Activated CD4-positive, alpha-beta T cell treated with anti-CD3 and anti-CD28 coated beads, Interleukin-2, Interleukin-4, amounts not matched to agents 100 ng/mL and 50 ng/mL, durations not matched to agents 16 hours and 8 hours (primary cell): ENCODE results near the gene CRB2.

Source experiments
- DNase-seq: peaks from one replicate; pipeline ENCODE4 v3.0.0-alpha.2; 2020; ENCODE audit warnings: low spot score

CRB2 gene

GRCh38 chr9:123421801-123422455, 65.9 kb downstream of the CRB2 start:
- DNase-seq, result no peak

DNA sequence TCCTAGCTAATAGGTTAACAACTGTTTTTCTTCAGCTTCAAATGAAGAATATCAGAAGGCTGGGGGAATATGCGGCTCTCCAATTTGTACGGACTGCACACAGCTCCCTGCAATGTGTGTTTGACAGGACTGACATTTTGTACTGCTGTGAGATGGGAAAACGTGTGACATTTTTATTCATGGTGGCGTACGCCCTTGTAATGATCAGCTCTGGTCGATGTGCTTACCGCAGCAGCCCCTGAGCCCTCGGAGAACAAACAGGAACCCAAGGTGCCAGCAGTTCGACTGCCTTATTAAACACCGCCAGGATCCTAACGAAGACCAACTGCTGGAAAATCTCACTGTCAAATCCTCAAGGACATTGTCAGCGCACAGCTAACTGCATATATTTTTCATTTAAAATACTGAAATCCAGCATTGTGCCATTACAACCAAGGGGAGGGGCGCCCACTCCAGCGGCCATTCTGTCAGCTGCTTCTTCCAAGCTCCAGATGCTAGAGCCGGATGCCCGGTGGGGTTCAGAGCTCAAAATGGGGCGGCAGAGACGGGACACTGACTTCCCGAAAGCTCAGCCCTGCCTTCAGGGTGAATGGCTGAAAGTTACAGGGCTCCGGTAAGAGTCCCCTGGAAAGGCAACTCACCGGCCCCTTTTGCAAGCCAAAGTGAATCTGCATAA, 66.8 kb downstream of the CRB2 start:
- DNase-seq, result no peak

GRCh38 chr9:123423311-123423640, 67.3 kb downstream of the CRB2 start:
- DNase-seq, result no peak

- no peak for DNase-seq
Measured at GRCh38 chr9:123424131-123424530, 68.1 kb downstream of the CRB2 start.

- DNase-seq, result no peak
Measured at GRCh38 chr9:123424552-123425225, 68.7 kb downstream of the CRB2 start.

DNA sequence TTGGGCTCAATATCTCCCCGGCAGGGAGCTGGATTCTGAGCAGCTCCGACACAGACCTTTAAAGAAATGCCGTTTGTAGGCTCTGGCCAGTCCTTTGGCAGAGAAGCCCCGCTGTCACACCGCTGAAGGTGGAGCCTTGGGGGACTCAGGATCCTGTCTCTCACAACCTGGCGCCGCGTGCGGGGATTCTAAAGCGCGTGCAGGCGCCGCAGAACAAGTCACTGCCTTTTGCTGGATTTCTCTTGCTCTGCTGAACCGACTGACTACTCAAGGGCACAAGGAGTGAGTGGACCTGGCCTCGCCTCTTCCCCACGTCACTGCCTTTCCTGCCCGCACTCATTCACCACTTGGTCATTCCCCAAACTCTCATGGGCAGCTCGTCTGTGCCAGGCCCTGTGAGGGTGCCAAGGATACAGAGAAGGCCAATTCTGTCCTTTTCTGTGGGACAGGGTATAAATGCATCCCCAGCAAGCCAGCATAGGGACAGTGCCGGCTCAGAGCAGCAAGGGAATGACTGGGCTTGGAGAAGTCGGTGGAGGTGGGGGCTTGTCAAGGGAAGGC, 69.3 kb downstream of the CRB2 start:
- no peak for DNase-seq

DNA sequence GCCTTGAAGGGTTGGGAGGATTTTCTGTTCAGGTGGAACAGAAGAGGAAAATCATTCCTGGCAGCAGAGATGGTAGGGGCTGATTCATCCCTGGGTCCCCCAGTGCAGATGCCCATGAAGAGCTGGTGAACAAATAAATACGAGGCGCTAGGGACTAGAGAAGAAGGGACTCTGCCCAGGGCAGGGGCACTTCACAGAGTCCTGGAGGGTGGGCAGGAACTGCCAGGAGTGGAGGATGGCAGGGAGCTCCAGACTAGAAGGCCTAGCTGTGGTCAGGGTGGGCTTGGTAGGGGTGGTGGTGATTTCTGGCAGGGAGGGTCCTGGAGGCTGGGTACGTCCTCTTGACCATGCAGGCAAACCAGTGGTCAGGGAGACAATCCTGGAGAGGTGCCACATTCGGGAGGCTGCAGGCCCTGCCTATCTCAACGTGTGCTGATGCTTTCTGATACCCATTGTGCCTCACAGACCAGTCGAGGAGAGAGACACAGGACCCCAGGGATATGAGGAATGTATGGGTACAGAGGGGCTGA, 69.9 kb downstream of the CRB2 start:
- DNase-seq, result no peak

GRCh38 chr9:123426406-123426805, 70.4 kb downstream of the CRB2 start:
- no peak for DNase-seq
